GM21423 (cell line): ENCODE results near the gene FMN1.

Experiments
- ATAC-seq: cut with Tn5 transposase; IDR thresholded peaks from one replicate; pipeline ENCODE4 v1.9.1; 2021; ENCODE audit warnings: mild to moderate bottlenecking, moderate library complexity; ENCODE audit not compliant: unreplicated experiment

FMN1 gene

DNA sequence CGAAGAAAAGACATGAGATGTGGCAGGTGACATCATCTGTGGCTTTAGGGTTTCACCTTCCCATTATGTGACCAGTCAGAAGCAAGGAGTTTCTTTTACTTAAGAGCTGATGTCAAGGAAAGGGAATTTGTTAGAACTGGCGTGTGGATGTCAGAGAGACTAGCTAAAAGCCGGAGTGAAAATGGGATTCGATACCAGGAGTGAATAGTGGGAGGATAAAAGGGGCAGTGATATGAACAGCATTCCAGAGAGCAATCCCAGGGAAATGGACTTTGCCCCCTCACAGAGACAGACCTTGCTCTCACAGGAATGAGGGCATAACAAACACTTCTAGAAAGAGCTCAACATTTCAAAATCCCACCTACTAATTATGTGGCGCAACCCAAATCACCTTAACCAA is 5.9 kb upstream of the FMN1 start:
- ATAC-seq, result no peak

GRCh38 chr15:33198541-33198940 is 4.0 kb upstream of the FMN1 start:
- ATAC-seq, result no peak

GRCh38 chr15:33197636-33198035 is 3.1 kb upstream of the FMN1 start:
- ATAC-seq, result no peak

GRCh38 chr15:33194237-33194636 is 277 bp downstream of the FMN1 start:
- ATAC-seq, result no peak

DNA sequence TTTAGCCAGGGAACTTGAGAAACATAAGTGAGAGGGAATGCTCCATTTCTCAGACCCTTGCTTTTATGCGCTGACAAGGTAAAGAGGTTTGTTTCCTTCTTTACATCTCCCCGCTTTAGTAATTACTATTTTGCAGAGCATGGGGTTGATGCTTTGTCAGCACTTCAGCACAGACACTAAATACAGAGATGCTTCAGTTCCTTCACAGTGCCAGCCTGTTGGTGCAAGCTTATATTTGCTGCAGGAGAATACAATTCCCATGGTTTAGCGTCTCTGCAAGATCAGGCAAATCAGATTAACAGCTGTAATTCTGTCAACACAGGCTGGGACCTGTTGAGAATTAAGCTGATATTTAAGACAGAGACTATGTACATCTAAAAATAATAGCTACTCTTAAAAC is 2.9 kb downstream of the FMN1 start:
- no peak for ATAC-seq

DNA sequence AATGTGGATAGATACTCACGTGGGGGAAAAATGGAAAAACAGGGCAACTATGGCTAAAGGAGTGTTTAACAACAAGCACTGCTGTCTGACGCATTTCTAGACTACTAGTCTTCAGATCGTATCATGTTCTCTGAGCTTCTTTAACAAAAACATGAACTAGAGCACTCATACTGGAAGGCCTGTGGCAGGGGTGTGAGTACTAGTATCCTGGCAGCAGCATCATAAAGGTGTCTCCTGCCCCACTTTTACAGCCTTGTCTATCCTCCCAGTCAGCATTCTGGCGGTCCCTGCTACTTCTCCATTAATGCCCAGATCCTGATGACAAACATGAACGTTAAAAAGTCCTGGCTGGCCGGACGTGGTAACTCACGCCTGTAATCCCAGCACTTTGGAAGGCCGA is 4.0 kb downstream of the FMN1 start:
- ATAC-seq, result no peak

- ATAC-seq, result no peak
These were observed 5.8 kb downstream of the FMN1 start for GRCh38 chr15:33188641-33189257.

GRCh38 chr15:33188159-33188558 is 6.4 kb downstream of the FMN1 start:
- no peak for ATAC-seq

GRCh38 chr15:33183334-33183733 is 11.2 kb downstream of the FMN1 start:
- ATAC-seq, result no peak

GRCh38 chr15:33182926-33183325 is 11.6 kb downstream of the FMN1 start:
- no peak for ATAC-seq

- no peak for ATAC-seq
These were observed 12.1 kb downstream of the FMN1 start for GRCh38 chr15:33182278-33182905.

GRCh38 chr15:33179874-33180273 is 14.6 kb downstream of the FMN1 start:
- no peak for ATAC-seq

DNA sequence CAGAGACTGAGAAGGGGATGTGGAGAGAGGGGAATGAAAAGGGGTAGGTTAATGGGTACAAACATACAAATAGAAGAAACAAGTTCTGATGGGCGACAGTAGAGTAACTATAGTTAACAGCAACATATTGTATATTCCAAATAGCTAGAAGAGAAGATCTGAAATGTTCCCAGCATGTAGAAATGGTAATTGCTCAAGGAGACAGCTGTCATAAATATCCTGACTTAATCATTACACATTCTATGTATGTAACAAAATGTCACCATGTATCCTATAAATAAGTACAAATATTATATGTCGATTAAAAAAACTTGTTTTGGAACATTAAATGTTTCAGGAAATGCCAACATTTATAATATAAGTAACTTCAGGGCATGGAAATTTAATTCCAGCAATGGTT is 23.3 kb downstream of the FMN1 start:
- ATAC-seq, result no peak

DNA sequence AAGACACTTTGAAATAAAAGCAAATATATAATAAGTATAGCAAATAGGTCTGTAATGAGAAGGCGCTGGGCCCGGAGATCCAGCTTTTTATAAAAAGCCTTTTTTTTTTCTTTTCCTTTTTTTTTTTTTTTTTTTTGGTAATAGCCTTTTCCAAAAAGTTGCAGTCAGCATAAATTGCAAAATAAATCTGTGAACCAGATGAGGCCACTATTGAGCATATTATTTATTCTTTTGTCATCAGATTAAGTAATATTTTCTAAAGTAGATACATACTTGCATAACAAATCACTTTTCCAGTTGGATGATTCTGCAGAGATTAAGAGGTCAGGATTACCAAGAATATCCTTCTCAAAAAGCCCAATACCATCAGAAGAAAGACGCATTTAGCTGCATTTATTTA is 24.9 kb downstream of the FMN1 start:
- no peak for ATAC-seq

DNA sequence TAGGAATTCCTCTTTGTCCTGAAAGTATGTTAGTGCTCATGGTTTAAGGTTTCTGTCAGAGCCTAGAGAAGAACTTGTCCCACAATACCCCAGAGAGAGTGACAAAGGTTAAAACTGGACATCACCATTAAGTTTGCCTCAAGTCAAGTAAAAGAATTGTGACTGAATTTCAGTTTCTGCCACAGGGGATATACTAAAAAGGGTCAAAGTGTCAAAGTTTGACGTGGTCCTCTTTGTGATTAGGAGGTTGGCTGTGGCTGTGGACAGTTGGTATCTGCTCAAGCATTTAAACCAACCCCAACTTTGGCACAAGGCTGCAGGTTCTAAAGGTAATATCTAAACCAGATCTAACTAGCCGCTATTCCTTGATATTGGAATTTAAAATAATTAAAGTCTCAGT is 26.1 kb downstream of the FMN1 start:
- ATAC-seq, result no peak

- ATAC-seq, result no peak
These were observed 30.7 kb downstream of the FMN1 start for GRCh38 chr15:33163816-33164215.

DNA sequence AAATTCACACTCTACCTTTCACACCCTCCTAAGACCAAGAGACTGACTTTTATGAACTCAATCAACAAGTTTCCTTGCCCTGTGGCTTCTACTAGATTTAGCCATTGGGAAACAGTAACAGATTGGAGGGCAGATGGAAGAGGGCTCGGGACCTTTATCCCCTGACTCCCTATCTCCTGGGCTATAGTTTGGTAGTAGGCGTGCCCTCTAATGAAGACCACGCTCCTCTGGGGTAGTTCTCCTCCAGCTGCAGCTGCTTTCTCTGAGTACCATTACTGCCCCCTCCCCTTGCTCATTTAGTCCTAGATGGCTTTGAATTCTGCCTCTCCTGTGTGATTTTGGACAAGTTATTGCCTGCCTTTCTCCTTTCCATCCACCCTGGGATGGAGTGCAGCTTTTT is 33.3 kb downstream of the FMN1 start:
- no peak for ATAC-seq

DNA sequence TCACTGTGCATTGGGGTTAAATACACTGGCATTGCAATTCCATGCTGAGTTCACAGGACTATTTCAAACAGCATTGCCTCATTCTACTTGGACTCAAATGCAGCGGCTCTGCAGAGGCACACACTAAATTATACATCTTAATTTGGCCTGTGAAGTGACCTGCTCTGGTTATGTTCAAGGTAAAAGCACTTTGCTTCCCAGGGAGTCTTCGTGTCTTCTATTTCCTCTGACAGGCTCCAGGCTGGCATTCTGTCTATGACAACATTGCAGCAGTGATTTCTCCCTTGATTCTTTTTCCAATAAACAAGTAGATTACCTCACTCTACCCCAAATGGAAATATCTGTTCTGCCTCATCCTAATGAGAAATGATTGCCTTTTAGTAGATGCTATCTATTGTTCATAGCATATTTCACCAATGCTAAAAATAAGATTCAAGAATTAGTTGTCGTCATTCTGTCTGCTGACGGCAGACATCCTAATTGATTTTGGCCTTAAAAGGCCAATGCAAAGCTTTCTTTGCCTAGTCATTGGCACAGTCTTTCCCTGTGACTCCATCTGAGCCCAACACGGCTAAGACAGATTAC is 33.8 kb downstream of the FMN1 start:
- no peak for ATAC-seq

DNA sequence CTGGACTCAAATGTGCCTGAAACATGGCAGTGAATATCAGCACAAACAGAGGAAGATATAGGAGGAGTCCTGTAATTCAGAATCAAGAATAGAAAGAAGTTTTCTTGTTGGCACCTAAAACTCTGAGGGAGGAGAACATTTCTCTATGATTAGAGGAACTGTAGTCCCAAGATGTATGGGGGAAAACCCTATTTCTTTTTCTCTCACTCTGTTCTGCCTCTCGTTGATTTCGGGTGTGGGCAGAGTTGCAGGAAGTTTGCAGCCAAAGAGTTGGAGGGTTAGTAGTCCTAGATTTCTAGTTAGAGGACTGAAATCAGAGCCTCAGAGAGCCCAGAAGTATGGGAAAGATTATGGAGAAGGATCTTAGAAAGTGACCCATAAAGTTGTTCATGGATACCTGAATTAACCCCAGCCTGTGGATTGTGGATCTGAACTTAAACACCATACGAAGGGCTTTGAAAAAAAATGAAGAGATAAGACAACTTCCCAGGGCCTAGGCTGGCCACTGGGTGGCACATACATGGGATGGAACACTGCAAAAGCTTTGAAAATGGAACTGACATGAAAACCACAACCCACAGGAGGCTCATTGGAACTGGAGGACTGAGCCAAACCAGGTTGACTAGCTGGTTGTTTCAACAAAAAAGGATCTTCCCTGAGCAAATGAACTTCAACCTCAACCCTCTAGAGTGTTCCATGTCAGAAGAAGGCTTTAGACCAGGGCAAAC is 34.6 kb downstream of the FMN1 start:
- no peak for ATAC-seq

DNA sequence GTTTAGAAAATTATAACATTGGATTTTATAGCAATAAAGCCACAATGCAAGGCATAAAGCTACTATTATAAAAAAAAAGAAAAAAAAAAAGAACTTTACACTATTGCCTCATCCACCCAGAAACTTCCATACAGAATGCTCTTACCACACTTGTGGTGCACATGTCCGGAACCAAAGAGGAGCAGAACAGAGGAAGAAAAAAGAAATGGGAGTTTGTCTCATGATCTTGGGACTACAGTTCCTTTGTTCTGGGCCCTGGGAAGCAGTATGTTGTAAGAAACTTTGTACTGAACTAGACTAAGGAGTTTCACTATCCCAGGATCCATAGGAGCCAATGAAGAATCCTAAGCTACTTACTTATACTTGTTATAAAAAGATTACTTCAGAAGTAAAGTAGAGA is 36.1 kb downstream of the FMN1 start:
- no peak for ATAC-seq

DNA sequence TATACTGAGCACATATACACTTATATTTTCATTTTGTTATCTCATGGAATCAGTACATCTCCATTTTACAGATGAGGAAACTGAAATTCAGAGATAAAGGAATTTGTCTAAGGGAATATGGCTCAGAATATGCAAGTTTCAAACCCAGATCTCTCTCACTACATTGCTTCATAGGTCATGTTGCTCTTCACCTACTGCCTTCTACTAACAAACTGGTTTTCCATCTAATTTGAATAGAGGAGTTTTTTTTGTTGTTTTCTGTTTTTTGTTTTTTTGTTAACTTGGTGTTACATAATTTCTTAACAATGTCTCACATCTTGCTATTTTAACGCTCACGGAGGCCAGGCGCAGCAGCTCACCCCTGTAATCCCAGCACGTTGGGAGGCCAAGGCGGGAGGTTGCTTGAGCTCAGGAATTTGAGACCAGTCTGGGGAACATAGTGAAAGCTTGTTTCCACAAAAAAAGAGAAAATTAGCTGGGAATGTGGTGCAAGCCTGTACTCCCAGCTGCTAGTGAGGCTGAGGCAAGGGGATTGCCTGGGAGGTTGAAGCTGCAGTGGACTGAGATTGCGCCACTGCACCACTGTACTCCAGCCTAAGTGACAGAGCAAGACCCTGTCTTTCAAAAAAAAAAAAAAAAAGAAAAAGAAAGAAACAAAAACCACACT is 37.0 kb downstream of the FMN1 start:
- no peak for ATAC-seq
